IMR-90 (cell line): ENCODE data around the gene ATP5ME. TPM values are rescaled to one million over a fixed set of nuclear protein-coding genes. Genes with fewer than 3 reads are reported as not detected.

Source experiments
- ATAC-seq: fragments of 200-7000 bp; cut with Tn5 transposase; 2 replicates; pipeline ENCODE4 v1.9.1; 2020; ENCODE audit warnings: low read depth, mild to moderate bottlenecking, moderate library complexity
- BruUV-seq: library from RNA; stranded (reverse); fragments of 400-500 nt; replicated peaks from 2 replicates; lab custom pipeline; 2021; lab: Mats Ljungman, UMichigan
- CTCF ChIA-PET: fragments of 300-600 bp; formaldehyde crosslinking; extraction: SDS; loops from one replicate; lab custom pipeline; 2021; ENCODE audit warnings: antibody characterized with exemption; lab: Yijun Ruan, JAX
- POLR2A ChIA-PET: fragments of 300-600 bp; sonication (Branson Sonifier 250); formaldehyde crosslinking; loops from one replicate; lab custom pipeline; 2022; ENCODE audit warnings: antibody characterized with exemption; ENCODE audit not compliant: unreplicated experiment; lab: Charles Lee
- DNase-seq: peaks from one replicate; pipeline ENCODE4 v3.0.0; 2013
- H2AFZ ChIP-seq: replicated peaks from 2 replicates; pipeline ENCODE3; 2013; ENCODE audit warnings: low read length, mild to moderate bottlenecking; ENCODE audit not compliant: poor library complexity
- H2AK5ac ChIP-seq: 2 replicates; pipeline ENCODE4 v1.6.1; 2013; ENCODE audit warnings: low read depth, low read length, inconsistent platforms
- H2AK9ac ChIP-seq: replicated peaks from 2 replicates; pipeline ENCODE3; 2013; ENCODE audit warnings: mild to moderate bottlenecking, low read depth, low read length, moderate library complexity; ENCODE audit not compliant: poor library complexity
- H2BK120ac ChIP-seq: 2 replicates; pipeline ENCODE4 v1.6.1; 2013; ENCODE audit warnings: low read depth, low read length, inconsistent platforms
- H2BK15ac ChIP-seq: 3 replicates; pipeline ENCODE4 v1.6.1; 2013; ENCODE audit warnings: low read depth, low read length, inconsistent platforms
- H2BK20ac ChIP-seq: 2 replicates; pipeline ENCODE4 v1.6.1; 2013; ENCODE audit warnings: low read depth, mild to moderate bottlenecking, inconsistent platforms, low read length, moderate library complexity
- H2BK5ac ChIP-seq: 2 replicates; pipeline ENCODE4 v1.6.1; 2013; ENCODE audit warnings: mild to moderate bottlenecking, low read depth, low read length, inconsistent platforms; ENCODE audit not compliant: poor library complexity, severe bottlenecking
- H3K14ac ChIP-seq: replicated peaks from 2 replicates; pipeline ENCODE4 v1.6.1; 2013; ENCODE audit warnings: low read depth, low read length, inconsistent platforms
- H3K18ac ChIP-seq: 2 replicates; pipeline ENCODE4 v1.6.1; 2013; ENCODE audit warnings: low read depth, low read length, control low read depth
- H3K23ac ChIP-seq: 2 replicates; pipeline ENCODE4 v1.6.1; 2013; ENCODE audit warnings: low read depth, low read length, inconsistent platforms
- H3K27ac ChIP-seq: 2 replicates; pipeline ENCODE4 v1.5.1; 2013; ENCODE audit warnings: mild to moderate bottlenecking, control low read depth, low read length; ENCODE audit not compliant: insufficient read depth
- H3K27me3 ChIP-seq: 2 replicates; pipeline ENCODE4 v1.6.1; 2013; ENCODE audit warnings: low read length; ENCODE audit not compliant: control insufficient read depth, insufficient read depth
- H3K36me3 ChIP-seq: 2 replicates; pipeline ENCODE4 v1.6.1; 2013; ENCODE audit warnings: low read length, mixed read lengths; ENCODE audit not compliant: control insufficient read depth, insufficient read depth
- H3K4ac ChIP-seq: 2 replicates; pipeline ENCODE4 v1.6.1; 2013; ENCODE audit warnings: low read depth, low read length, inconsistent platforms
- H3K4me1 ChIP-seq: 2 replicates; pipeline ENCODE4 v1.6.1; 2013; ENCODE audit warnings: low read length, mixed read lengths; ENCODE audit not compliant: control insufficient read depth, insufficient read depth
- H3K4me2 ChIP-seq: 2 replicates; pipeline ENCODE4 v1.6.1; 2013; ENCODE audit warnings: low read depth, mild to moderate bottlenecking, control low read depth, low read length, moderate library complexity
- H3K4me3 ChIP-seq: 2 replicates; pipeline ENCODE4 v1.5.1; 2013; ENCODE audit warnings: low read depth, mild to moderate bottlenecking, control low read depth, low read length, moderate library complexity; ENCODE audit not compliant: insufficient read depth
- H3K56ac ChIP-seq: 2 replicates; pipeline ENCODE4 v1.6.1; 2013; ENCODE audit warnings: low read length, inconsistent platforms; ENCODE audit not compliant: insufficient read depth; ENCODE audit errors: extremely low read depth
- H3K79me1 ChIP-seq, 2 experiments: 2 replicates each; pipeline ENCODE4 v1.6.1; 2013; ENCODE audit warnings: low read length in 2 of 2, inconsistent platforms in 1 of 2, low read depth in 1 of 2
- H3K9ac ChIP-seq: 2 replicates; pipeline ENCODE4 v1.6.1; 2013; ENCODE audit warnings: low read depth, low read length, control low read depth
- H3K9me1 ChIP-seq: 2 replicates; pipeline ENCODE4 v1.6.1; 2013; ENCODE audit warnings: low read length, inconsistent platforms; ENCODE audit not compliant: insufficient read depth
- H3K9me3 ChIP-seq: 2 replicates; pipeline ENCODE4 v1.6.1; 2013; ENCODE audit warnings: low read length; ENCODE audit not compliant: control insufficient read depth, insufficient read depth
- H4K20me1 ChIP-seq: 2 replicates; pipeline ENCODE4 v1.6.1; 2013; ENCODE audit warnings: low read length, inconsistent platforms; ENCODE audit not compliant: insufficient read depth
- H4K5ac ChIP-seq: 2 replicates; pipeline ENCODE4 v1.6.1; 2013; ENCODE audit warnings: mild to moderate bottlenecking, low read depth, low read length, control low read depth
- H4K8ac ChIP-seq, 2 experiments: 2 replicates each; pipeline ENCODE4 v1.6.1; 2013; ENCODE audit warnings: low read depth in 2 of 2, low read length in 2 of 2, control low read depth in 1 of 2, inconsistent platforms in 1 of 2
- H4K91ac ChIP-seq: 2 replicates; pipeline ENCODE4 v1.6.1; 2013; ENCODE audit warnings: low read depth, low read length, inconsistent platforms; ENCODE audit not compliant: insufficient read depth
- BHLHE40 ChIP-seq: fragments of 150-350 bp; IDR thresholded peaks from 2 replicates; pipeline ENCODE4 v1.6.1; 2016; ENCODE audit warnings: mild to moderate bottlenecking, low read depth, low read length
- CEBPB ChIP-seq: IDR thresholded peaks from 2 replicates; pipeline ENCODE4 v1.6.1; 2012; ENCODE audit warnings: low read depth, low read length, improper control_type of control experiment
- CHD1 ChIP-seq: IDR thresholded peaks from 2 replicates; pipeline ENCODE4 v1.6.1; 2012; ENCODE audit warnings: low read depth, low read length, improper control_type of control experiment
- FOS ChIP-seq: fragments of 150-350 bp; IDR thresholded peaks from 2 replicates; pipeline ENCODE4 v1.6.1; 2016; ENCODE audit warnings: low read depth, low read length
- MAFK ChIP-seq: IDR thresholded peaks from 2 replicates; pipeline ENCODE4 v1.6.1; 2012; ENCODE audit warnings: low read depth, low read length, improper control_type of control experiment
- MAZ ChIP-seq: IDR thresholded peaks from 2 replicates; pipeline ENCODE4 v1.6.1; 2012; ENCODE audit warnings: low read depth, mild to moderate bottlenecking, low read length, improper control_type of control experiment, moderate library complexity, borderline replicate concordance
- MXI1 ChIP-seq: IDR thresholded peaks from 2 replicates; pipeline ENCODE4 v1.6.1; 2012; ENCODE audit warnings: low read depth, mild to moderate bottlenecking, low read length, moderate library complexity, borderline replicate concordance
- NFE2L2 ChIP-seq: fragments of 150-350 bp; IDR thresholded peaks from 2 replicates; pipeline ENCODE4 v1.6.1; 2016; ENCODE audit warnings: low read depth, mild to moderate bottlenecking, low read length
- POLR2A ChIP-seq: IDR thresholded peaks from 2 replicates; pipeline ENCODE4 v1.6.1; 2012; ENCODE audit warnings: mild to moderate bottlenecking, low read depth, low read length
- RAD21 ChIP-seq: IDR thresholded peaks from 2 replicates; pipeline ENCODE4 v1.6.1; 2012; ENCODE audit warnings: low read length, improper control_type of control experiment
- RCOR1 ChIP-seq: IDR thresholded peaks from 2 replicates; pipeline ENCODE4 v1.6.1; 2012; ENCODE audit warnings: mild to moderate bottlenecking, low read length, improper control_type of control experiment; ENCODE audit not compliant: insufficient replicate concordance
- RFX5 ChIP-seq: IDR thresholded peaks from 2 replicates; pipeline ENCODE4 v1.8.0; 2012; ENCODE audit warnings: low read depth, mild to moderate bottlenecking, low read length, moderate library complexity
- SMC3 ChIP-seq: fragments of 150-350 bp; IDR thresholded peaks from 2 replicates; pipeline ENCODE4 v1.6.1; 2016; ENCODE audit warnings: low read depth, mild to moderate bottlenecking, antibody characterized with exemption, low read length, moderate library complexity
- WGBS, 2 experiments: methylation state at CpG; one replicate each; pipeline versions ENCODE4 v1.1.5 to v1.1.7; 2013; ENCODE audit warnings: missing lambda C conversion rate in 2 of 2; ENCODE audit not compliant: insufficient read length in 1 of 2; ENCODE audit errors: extremely low coverage in 2 of 2; 5-methylcytosine and 5-hydroxymethylcytosine counted together
- dilution Hi-C: fragments of 300-500 bp; cut with HindIII; formaldehyde crosslinking; loops from one replicate; pipeline ENCODE4 v1.14.3; 2018; ENCODE audit warnings: low sequenced_read_pairs; ENCODE audit not compliant: unreplicated experiment
- in situ Hi-C: fragments of 300-500 bp; cut with MboI; formaldehyde crosslinking; loops from 3 replicates; pipeline ENCODE4 v1.14.3; 2019; ENCODE audit warnings: low sequenced_read_pairs, inconsistent platforms, mixed read lengths
- intact Hi-C: fragments of 100-400 bp; cut with micrococcal nuclease; formaldehyde crosslinking; loops from 2 replicates; pipeline ENCODE4 v1.10.0; 2022
- polyA plus RNA-seq, 3 experiments: library from polyadenylated mRNA; depleted of rRNA; stranded (reverse); fragments of >200 nt; gene quantifications; 2 replicates each; pipeline ENCODE4 v1.2.3, GENCODE V29; 2012; ENCODE audit warnings: low replicate concordance in 1 of 3
- total RNA-seq: library from RNA; depleted of rRNA; stranded (reverse); fragments of >200 nt; gene quantifications from 2 replicates; pipeline ENCODE4 v1.2.3, GENCODE V29; 2012
- TF ChIP-seq, protein P1 (sequence below): conservative IDR thresholded peaks from 2 replicates; pipeline ENCODE4 v1.5.1; 2012; ENCODE audit warnings: mild to moderate bottlenecking, low read depth, low read length, improper control_type of control experiment
- TF ChIP-seq, protein P2 (sequence below): fragments of 150-350 bp; IDR thresholded peaks from 2 replicates; pipeline ENCODE4 v1.6.1; 2017; ENCODE audit warnings: mild to moderate bottlenecking, antibody characterized with exemption, low read length, low read depth
- TF ChIP-seq, protein P3 (sequence below): fragments of 150-350 bp; IDR thresholded peaks from 2 replicates; pipeline ENCODE4 v1.6.1; 2016; ENCODE audit warnings: low read depth, mild to moderate bottlenecking, low read length, moderate library complexity, borderline replicate concordance

The ATP5ME gene
- total and polyA plus RNA-seq, 2 of the 4 experiments (the other 2 are of a cell fraction): 39.3 to 603 TPM

DNA sequence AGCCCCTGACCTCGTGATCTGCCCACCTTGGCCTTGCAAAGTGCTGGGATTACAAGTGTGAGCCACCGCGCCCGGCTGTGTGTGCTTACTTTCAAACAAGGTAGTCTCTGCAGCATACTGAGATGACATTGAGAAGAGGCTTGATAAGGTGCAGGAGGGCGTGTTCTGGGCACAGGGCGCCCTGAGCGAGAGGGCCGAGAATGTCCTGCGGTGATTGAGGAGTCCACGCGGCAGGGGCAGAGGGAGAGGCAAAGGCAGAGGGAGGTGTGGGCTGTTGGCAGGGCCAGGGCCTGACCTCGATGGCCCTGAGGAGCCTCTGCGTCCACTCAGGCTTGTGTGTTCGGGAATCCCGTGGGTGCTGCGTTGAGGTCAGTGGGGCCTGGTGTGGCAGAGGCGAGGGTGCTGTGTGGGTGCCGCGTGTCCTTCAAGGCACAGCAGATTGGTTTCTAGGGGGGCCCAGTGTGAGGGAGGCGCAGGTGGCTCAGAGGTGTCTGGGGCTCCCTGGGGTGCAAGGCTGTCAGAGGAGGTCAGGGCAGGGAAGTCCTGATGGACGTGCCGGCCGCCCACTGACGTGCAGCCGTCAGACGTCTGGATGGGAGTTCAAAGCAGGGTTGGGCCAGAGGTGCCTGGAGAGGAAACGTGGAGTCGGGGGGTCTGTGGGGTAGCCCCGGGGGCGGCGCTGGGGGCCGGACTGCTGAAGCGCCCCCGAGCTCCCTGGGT is 43.7 kb upstream of the ATP5ME start:
- TF ChIP-seq RAD21 (no peak), MAZ (no peak), MXI1 (no peak), CHD1 (no peak), RCOR1 (no peak), NFE2L2 (no peak), MAFK (no peak), SMC3 (no peak), BHLHE40 (no peak), POLR2A (no peak), CEBPB (no peak), RFX5 (no peak), FOS (no peak)
- TF ChIP-seq, protein P1, sequence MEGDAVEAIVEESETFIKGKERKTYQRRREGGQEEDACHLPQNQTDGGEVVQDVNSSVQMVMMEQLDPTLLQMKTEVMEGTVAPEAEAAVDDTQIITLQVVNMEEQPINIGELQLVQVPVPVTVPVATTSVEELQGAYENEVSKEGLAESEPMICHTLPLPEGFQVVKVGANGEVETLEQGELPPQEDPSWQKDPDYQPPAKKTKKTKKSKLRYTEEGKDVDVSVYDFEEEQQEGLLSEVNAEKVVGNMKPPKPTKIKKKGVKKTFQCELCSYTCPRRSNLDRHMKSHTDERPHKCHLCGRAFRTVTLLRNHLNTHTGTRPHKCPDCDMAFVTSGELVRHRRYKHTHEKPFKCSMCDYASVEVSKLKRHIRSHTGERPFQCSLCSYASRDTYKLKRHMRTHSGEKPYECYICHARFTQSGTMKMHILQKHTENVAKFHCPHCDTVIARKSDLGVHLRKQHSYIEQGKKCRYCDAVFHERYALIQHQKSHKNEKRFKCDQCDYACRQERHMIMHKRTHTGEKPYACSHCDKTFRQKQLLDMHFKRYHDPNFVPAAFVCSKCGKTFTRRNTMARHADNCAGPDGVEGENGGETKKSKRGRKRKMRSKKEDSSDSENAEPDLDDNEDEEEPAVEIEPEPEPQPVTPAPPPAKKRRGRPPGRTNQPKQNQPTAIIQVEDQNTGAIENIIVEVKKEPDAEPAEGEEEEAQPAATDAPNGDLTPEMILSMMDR: no peak
- TF ChIP-seq, protein P2, sequence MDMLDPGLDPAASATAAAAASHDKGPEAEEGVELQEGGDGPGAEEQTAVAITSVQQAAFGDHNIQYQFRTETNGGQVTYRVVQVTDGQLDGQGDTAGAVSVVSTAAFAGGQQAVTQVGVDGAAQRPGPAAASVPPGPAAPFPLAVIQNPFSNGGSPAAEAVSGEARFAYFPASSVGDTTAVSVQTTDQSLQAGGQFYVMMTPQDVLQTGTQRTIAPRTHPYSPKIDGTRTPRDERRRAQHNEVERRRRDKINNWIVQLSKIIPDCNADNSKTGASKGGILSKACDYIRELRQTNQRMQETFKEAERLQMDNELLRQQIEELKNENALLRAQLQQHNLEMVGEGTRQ: no peak
- TF ChIP-seq, protein P3, sequence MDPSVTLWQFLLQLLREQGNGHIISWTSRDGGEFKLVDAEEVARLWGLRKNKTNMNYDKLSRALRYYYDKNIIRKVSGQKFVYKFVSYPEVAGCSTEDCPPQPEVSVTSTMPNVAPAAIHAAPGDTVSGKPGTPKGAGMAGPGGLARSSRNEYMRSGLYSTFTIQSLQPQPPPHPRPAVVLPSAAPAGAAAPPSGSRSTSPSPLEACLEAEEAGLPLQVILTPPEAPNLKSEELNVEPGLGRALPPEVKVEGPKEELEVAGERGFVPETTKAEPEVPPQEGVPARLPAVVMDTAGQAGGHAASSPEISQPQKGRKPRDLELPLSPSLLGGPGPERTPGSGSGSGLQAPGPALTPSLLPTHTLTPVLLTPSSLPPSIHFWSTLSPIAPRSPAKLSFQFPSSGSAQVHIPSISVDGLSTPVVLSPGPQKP: no peak
- peaks cover 22% of the 10 kb centered on the region for H3K36me3 ChIP-seq
- H2BK120ac ChIP-seq: no peak overlapping the region
- peaks cover 8% of the 10 kb centered on the region; the same call in 1 of the 2 replicates for H3K9me1 ChIP-seq
- intact Hi-C loops: no loop called here
- dilution Hi-C loops: no loop called here
- H2AK9ac ChIP-seq: no peak overlapping the region
- H3K56ac ChIP-seq: no peak overlapping the region
- H3K23ac ChIP-seq: no peak overlapping the region
- H4K91ac ChIP-seq: no peak overlapping the region
- H3K4me1 ChIP-seq: peaks cover 3% of the 10 kb centered on the region
- ATAC-seq: no peak
- no peak overlapping the region for H3K27ac ChIP-seq
- H4K5ac ChIP-seq: no peak overlapping the region
- BruUV-seq: no TSS peak
- H3K4ac ChIP-seq: no peak overlapping the region
- no peak overlapping the region for H4K8ac ChIP-seq
- H3K9ac ChIP-seq: no peak overlapping the region
- H3K4me2 ChIP-seq: no peak overlapping the region
- H2AK5ac ChIP-seq: no peak overlapping the region
- no peak overlapping the region for H2BK5ac ChIP-seq
- H2BK15ac ChIP-seq: no peak overlapping the region
- no peak overlapping the region for H3K18ac ChIP-seq
- H4K20me1 ChIP-seq: peaks cover 80% of the 10 kb centered on the region
- no peak overlapping the region for H2AFZ ChIP-seq
- peaks cover 4 to 52% of the 10 kb centered on the region in 2 experiments; a peak in 3 of 4 replicates for H3K79me1 ChIP-seq
- ChIA-PET POLR2A (no interaction called here), CTCF (no interaction called here)
- no peaks in the 10 kb centered on the region for H3K9me3 ChIP-seq
- no peak overlapping the region for H3K14ac ChIP-seq
- no peak for DNase-seq
- 83% methylated on average over 9 of the region's 34 CpGs; no CpG with 5 or more reads in 1 of the 2 experiments for WGBS, 2 experiments
- no peak overlapping the region for H2BK20ac ChIP-seq
- in situ Hi-C loops: no loop called here
- H3K27me3 ChIP-seq: no peaks in the 10 kb centered on the region
- no peak overlapping the region for H3K4me3 ChIP-seq
